ENCODE results near the gene ZNRF4.
"Not testable (repeated sequence)": the region's sequence is repeated elsewhere in the genome, so short reads cannot be mapped to it uniquely, and the experiment has no call there.

Gene ZNRF4

DNA sequence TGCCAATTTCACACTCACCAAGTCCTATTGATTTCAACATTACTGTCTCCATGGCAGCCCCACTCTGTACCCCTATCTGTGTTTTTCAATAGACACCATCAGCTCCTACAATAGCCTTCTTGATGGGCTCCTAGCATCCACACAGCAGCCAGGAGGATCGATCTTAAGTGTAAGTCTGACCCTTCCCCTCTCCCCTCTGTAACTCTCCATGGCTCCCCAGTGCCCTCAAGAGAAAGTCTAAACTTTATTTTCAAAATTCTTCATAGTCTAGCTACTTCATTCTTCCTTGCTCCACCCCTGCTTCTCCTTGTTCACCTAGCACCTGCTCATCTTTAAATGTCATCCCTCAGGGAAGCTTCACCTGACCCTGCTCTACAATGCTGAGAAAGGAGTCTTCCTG, 30.0 kb upstream of the ZNRF4 start:
- H3K27me3 ChIP-seq (ENCODE audit: control insufficient read depth, insufficient read depth, low read length): no peaks in the 10 kb centered on the region
- H3K4me3 ChIP-seq (ENCODE audit: low read length): no peak overlapping the region
- WGBS (ENCODE audit: insufficient coverage, insufficient read length): no CpG with 5 or more reads among the region's 1 CpG
- H3K36me3 ChIP-seq (ENCODE audit: control insufficient read depth, insufficient read depth, low read length): no peaks in the 10 kb centered on the region
- DNase-seq (ENCODE audit: low read depth, low spot score): no peak
- H3K27ac ChIP-seq (ENCODE audit: low read length): no peak overlapping the region
- H3K9me3 ChIP-seq (ENCODE audit: control insufficient read depth, insufficient read depth, low read length): no peaks in the 10 kb centered on the region
- no peaks in the 10 kb centered on the region for H3K4me1 ChIP-seq (ENCODE audit: control insufficient read depth, insufficient read depth, low read length)

DNA sequence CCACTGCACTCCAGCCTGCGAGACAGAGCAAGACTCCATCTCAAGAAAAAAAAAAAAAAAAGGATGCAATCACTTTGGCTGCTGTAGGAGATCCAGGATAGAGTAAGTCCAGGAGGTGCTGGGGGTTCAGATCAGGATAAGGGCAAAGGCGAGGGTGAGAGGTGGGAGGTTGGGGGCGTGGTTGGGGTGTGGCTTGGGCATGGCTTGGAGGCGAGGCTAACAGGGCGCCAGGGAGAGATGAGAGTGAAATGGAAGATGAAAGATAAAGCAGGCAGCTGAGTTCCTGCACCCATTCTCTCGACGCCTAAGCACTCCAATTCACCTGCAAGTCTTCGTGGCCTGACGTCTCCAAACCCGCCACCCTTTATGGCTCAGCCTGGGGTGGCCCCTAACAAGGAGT, 25.0 kb upstream of the ZNRF4 start:
- Histone ChIP-seq H3K27ac (ENCODE audit: low read length) (no peak overlapping the region), H3K4me3 (ENCODE audit: low read length) (no peak overlapping the region), H3K9me3 (ENCODE audit: control insufficient read depth, insufficient read depth, low read length) (no peaks in the 10 kb centered on the region), H3K4me1 (ENCODE audit: control insufficient read depth, insufficient read depth, low read length) (no peaks in the 10 kb centered on the region), H3K36me3 (ENCODE audit: control insufficient read depth, insufficient read depth, low read length) (no peaks in the 10 kb centered on the region), H3K27me3 (ENCODE audit: control insufficient read depth, insufficient read depth, low read length) (no peaks in the 10 kb centered on the region)
- WGBS (ENCODE audit: insufficient coverage, insufficient read length): no CpG with 5 or more reads among the region's 10 CpGs
- no peak for DNase-seq (ENCODE audit: low read depth, low spot score)

DNA sequence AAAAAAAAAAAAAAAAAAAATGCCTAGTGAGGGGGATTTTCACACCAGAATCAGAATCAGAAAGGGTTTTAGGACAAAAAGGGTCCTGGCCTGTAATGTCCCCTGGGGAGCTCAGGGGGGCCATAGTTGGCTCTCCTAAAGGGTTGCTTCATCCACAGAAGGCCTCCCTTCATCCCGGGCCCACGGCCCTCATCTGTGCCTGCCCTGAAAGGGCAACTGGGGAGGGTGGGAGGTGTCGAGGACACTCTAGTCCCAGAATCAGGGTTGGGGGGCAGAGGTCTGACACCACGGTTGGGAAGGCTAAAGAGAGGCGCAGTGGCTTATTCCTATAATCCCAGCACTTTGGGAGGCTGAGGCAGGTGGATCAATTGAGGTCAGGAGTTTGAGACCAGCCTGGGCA, 22.5 kb upstream of the ZNRF4 start:
- H3K27me3 ChIP-seq (ENCODE audit: control insufficient read depth, insufficient read depth, low read length): no peaks in the 10 kb centered on the region
- H3K4me3 ChIP-seq (ENCODE audit: low read length): no peak overlapping the region
- no peaks in the 10 kb centered on the region for H3K4me1 ChIP-seq (ENCODE audit: control insufficient read depth, insufficient read depth, low read length)
- no peak for DNase-seq (ENCODE audit: low read depth, low spot score)
- WGBS (ENCODE audit: insufficient coverage, insufficient read length): no CpG with 5 or more reads among the region's 5 CpGs
- H3K9me3 ChIP-seq (ENCODE audit: control insufficient read depth, insufficient read depth, low read length): no peaks in the 10 kb centered on the region
- no peaks in the 10 kb centered on the region for H3K36me3 ChIP-seq (ENCODE audit: control insufficient read depth, insufficient read depth, low read length)
- no peak overlapping the region for H3K27ac ChIP-seq (ENCODE audit: low read length)

DNA sequence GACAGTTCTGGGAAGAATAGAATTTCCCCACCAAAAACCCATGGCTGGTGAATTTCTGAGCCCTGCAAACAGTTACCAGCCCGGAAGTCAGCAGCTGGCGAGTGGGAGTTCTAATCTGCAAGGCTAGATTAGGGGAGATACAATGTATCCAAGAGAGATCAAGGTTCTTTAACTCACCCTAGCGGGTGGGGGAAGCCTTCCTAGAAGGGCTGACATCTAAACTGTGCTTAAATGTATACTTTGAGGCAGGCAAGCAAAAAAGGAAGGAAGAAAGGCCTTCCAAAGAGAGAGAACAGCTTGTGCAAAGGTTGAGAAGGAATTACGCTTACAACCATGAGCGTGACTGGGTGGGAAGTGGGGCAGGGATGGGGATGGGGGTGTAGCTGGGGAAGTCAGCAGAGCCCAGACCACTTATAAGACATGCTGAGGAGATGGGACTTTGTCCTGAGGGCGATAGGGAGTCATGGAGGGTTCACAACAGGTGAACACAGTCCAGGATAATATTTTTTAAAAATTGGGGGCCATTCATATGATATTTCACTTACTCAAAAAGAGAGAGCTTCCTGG, 20.8 kb upstream of the ZNRF4 start:
- no peak for DNase-seq (ENCODE audit: low read depth, low spot score)
- Histone ChIP-seq H3K27me3 (ENCODE audit: control insufficient read depth, insufficient read depth, low read length) (no peaks in the 10 kb centered on the region), H3K36me3 (ENCODE audit: control insufficient read depth, insufficient read depth, low read length) (no peaks in the 10 kb centered on the region), H3K4me1 (ENCODE audit: control insufficient read depth, insufficient read depth, low read length) (no peaks in the 10 kb centered on the region), H3K4me3 (ENCODE audit: low read length) (no peak overlapping the region), H3K9me3 (ENCODE audit: control insufficient read depth, insufficient read depth, low read length) (no peaks in the 10 kb centered on the region), H3K27ac (ENCODE audit: low read length) (no peak overlapping the region)
- WGBS (ENCODE audit: insufficient coverage, insufficient read length): no CpG with 5 or more reads among the region's 6 CpGs

DNA sequence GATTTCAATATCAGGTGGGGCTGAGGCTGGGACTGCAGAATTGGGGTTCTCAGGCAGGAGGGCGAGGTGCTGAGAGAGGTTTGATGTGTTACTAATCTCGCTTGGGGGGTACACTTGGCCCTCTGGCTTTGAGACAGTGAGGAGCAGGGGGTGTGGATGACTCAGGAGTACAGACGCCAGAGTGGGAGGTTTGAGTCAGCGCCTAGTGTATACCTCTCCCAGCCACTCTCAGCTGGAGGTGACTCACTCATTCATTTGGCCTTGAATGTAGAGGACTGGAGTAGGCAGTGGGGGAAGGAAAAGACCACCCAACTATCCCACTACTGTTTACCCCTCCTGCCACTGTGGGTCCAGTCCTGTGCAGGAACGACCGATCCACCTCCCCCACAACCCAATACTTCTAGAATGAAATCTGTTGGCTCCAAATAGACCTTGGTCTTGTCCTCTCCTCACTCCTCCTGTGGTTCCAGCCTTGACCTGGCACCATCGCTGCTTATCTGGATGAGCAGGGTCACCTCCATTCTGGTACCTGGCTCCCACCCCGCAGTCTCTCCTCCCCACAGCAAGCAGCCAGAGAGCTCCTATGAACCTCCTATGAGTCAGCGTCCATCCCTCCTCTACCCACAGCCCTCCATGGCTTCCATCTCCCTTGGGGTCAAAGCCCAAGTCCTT, 20.1 kb upstream of the ZNRF4 start:
- WGBS (ENCODE audit: insufficient coverage, insufficient read length): no CpG with 5 or more reads among the region's 9 CpGs
- H3K27ac ChIP-seq (ENCODE audit: low read length): no peak overlapping the region

DNA sequence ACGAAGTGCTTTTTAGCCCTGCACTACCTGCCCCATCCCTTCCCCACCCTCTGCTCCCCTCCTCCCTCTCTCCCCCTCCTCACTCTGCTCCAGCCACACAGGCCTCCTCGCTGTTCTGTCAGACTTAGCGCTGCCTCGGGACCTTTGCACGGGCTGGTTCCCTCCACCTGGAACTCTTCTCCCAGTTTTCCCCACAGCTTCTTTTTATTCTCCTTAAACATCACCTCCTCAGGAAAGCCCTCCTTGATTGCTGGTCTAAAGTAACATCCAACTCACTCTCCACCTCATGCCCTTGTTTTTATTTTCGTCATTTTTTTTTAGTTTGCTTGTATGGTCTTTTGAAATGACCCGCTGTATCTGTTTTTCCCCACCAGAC, 19.6 kb upstream of the ZNRF4 start:
- WGBS (ENCODE audit: insufficient coverage, insufficient read length): no CpG with 5 or more reads among the region's 7 CpGs
- Histone ChIP-seq H3K36me3 (ENCODE audit: control insufficient read depth, insufficient read depth, low read length) (no peaks in the 10 kb centered on the region), H3K27me3 (ENCODE audit: control insufficient read depth, insufficient read depth, low read length) (no peaks in the 10 kb centered on the region), H3K27ac (ENCODE audit: low read length) (no peak overlapping the region), H3K4me3 (ENCODE audit: low read length) (no peak overlapping the region; the same call in 1 of the 2 replicates), H3K4me1 (ENCODE audit: control insufficient read depth, insufficient read depth, low read length) (no peaks in the 10 kb centered on the region), H3K9me3 (ENCODE audit: control insufficient read depth, insufficient read depth, low read length) (no peaks in the 10 kb centered on the region)
- no peak for DNase-seq (ENCODE audit: low read depth, low spot score)

More for the DNA sequence above, 20.1 kb upstream of the ZNRF4 start:
- Histone ChIP-seq H3K27me3 (ENCODE audit: control insufficient read depth, insufficient read depth, low read length) (no peaks in the 10 kb centered on the region), H3K36me3 (ENCODE audit: control insufficient read depth, insufficient read depth, low read length) (no peaks in the 10 kb centered on the region), H3K4me3 (ENCODE audit: low read length) (no peak overlapping the region), H3K9me3 (ENCODE audit: control insufficient read depth, insufficient read depth, low read length) (no peaks in the 10 kb centered on the region), H3K4me1 (ENCODE audit: control insufficient read depth, insufficient read depth, low read length) (no peaks in the 10 kb centered on the region)
- DNase-seq (ENCODE audit: low read depth, low spot score): no peak

DNA sequence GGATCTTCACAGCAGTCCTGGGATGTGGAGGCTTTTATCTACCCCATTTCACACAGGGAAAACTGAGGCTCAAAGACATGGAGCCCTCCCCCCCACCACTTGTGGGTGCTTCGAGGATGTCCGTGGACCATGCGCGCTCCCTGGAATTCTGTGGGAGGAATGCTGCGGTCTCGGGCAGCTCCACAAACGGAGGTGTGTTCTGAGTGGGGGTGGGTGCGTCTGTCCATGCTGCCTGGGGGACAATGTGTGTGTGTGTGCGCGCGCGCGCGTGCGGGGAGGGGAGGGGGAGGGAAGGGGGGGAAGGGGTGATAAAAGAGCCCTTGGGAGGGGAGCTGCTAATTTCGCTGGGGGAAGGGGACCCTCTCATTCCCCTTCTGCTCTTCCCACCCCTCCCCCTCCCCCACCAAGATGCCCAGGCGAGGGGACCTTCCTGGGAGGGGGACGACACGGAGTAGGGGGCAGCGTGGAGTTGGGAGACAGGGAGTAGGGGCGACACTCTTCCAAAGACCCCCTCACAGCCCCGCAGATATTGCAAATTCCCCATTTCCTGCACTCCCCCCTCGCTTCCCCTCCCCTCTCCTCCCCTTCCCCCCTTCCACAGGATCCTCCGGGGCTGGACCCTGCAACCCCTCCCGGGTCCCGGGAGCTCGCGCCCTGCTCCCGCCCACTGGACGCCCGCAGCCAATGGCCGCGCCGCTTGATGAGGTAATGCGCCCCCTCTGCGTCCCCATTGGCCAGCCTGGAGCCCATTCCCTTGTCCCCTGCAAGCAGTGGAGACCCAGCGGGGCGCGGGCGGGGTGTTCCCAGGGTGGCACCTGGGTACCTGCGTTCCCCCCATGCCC, 18.9 kb upstream of the ZNRF4 start:
- Histone ChIP-seq H3K27me3 (ENCODE audit: control insufficient read depth, insufficient read depth, low read length) (no peaks in the 10 kb centered on the region), H3K9me3 (ENCODE audit: control insufficient read depth, insufficient read depth, low read length) (no peaks in the 10 kb centered on the region), H3K27ac (ENCODE audit: low read length) (no peak overlapping the region), H3K36me3 (ENCODE audit: control insufficient read depth, insufficient read depth, low read length) (no peaks in the 10 kb centered on the region), H3K4me3 (ENCODE audit: low read length) (peak overlapping the region; percentile 70), H3K4me1 (ENCODE audit: control insufficient read depth, insufficient read depth, low read length) (no peaks in the 10 kb centered on the region)
- no CpG with 5 or more reads among the region's 41 CpGs for WGBS (ENCODE audit: insufficient coverage, insufficient read length)
- DNase-seq (ENCODE audit: low read depth, low spot score): peak; percentile 67

DNA sequence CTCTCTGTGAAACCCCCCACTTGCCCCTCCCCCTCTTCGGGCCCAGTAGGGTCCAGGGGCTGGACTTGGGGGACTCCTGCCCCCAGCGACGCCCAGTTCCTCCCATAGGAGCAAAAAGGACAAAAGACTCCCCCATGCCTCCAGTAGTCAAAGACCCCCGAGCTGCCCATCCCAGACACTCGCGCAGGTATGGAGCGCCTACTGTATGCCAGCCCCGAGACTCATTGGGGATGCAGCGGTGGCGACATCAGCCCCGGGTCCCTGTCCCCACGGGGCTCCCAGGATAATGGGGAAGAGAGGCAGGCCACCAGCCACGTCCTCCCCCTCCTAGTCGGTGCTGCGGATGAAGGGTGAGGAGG, 18.3 kb upstream of the ZNRF4 start:
- Histone ChIP-seq H3K36me3 (ENCODE audit: control insufficient read depth, insufficient read depth, low read length) (no peaks in the 10 kb centered on the region), H3K4me1 (ENCODE audit: control insufficient read depth, insufficient read depth, low read length) (no peaks in the 10 kb centered on the region), H3K9me3 (ENCODE audit: control insufficient read depth, insufficient read depth, low read length) (no peaks in the 10 kb centered on the region), H3K27ac (ENCODE audit: low read length) (no peak overlapping the region), H3K27me3 (ENCODE audit: control insufficient read depth, insufficient read depth, low read length) (no peaks in the 10 kb centered on the region), H3K4me3 (ENCODE audit: low read length) (peak overlapping the region; percentile 70)
- no CpG with 5 or more reads among the region's 15 CpGs for WGBS (ENCODE audit: insufficient coverage, insufficient read length)
- no peak for DNase-seq (ENCODE audit: low read depth, low spot score)

DNA sequence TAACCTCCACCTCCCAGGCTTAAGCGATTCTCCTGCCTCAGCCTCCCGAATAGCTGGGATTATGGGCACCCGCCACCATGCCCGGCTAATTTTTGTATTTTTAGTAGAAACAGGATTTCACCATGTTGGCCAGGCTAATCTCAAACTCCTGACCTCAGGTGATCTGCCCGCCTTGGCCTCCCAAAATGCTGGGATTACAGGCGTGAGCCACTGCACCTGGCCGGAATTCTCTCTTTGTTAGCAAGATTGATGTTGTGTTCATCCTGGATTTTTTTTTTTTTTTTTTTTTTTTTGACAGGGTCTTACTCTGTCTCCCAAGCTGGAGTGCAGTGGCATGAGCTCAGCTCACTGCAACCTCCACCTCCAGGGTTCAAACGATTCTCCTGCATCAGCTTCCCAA, 16.5 kb upstream of the ZNRF4 start:
- not testable (repeated sequence) for DNase-seq (ENCODE audit: low read depth, low spot score); H3K27me3 ChIP-seq (ENCODE audit: control insufficient read depth, insufficient read depth, low read length); H3K4me1 ChIP-seq (ENCODE audit: control insufficient read depth, insufficient read depth, low read length); H3K36me3 ChIP-seq (ENCODE audit: control insufficient read depth, insufficient read depth, low read length); H3K9me3 ChIP-seq (ENCODE audit: control insufficient read depth, insufficient read depth, low read length); H3K27ac ChIP-seq (ENCODE audit: low read length); H3K4me3 ChIP-seq (ENCODE audit: low read length)
- no CpG with 5 or more reads among the region's 8 CpGs for WGBS (ENCODE audit: insufficient coverage, insufficient read length)

DNA sequence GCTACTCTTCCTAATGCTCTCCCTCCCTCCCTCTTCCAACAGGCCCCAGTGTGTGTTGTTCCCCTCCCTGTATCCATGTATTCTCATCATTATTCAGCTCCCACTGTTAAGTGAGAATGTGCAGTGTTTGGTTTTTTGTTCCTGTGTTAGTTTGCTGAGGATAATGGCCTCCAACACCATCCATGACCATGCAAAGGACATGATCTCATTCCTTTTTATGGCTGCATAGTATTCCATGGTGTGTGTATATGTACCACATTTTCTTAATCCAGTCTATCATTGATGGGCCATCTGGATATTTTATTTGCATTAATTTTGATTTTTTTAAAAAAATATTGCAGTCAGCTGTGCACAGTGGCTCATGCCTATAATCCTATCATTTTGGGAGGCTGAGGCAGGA, 15.8 kb upstream of the ZNRF4 start:
- no peak for DNase-seq (ENCODE audit: low read depth, low spot score)
- Histone ChIP-seq H3K27me3 (ENCODE audit: control insufficient read depth, insufficient read depth, low read length) (no peaks in the 10 kb centered on the region), H3K9me3 (ENCODE audit: control insufficient read depth, insufficient read depth, low read length) (no peaks in the 10 kb centered on the region), H3K36me3 (ENCODE audit: control insufficient read depth, insufficient read depth, low read length) (no peaks in the 10 kb centered on the region), H3K4me1 (ENCODE audit: control insufficient read depth, insufficient read depth, low read length) (no peaks in the 10 kb centered on the region), H3K27ac (ENCODE audit: low read length) (no peak overlapping the region), H3K4me3 (ENCODE audit: low read length) (no peak overlapping the region)

Data from iPS DF 6.9 (cell line).